Measurements from ENCODE around the gene TRMU.

Gene TRMU

DNA sequence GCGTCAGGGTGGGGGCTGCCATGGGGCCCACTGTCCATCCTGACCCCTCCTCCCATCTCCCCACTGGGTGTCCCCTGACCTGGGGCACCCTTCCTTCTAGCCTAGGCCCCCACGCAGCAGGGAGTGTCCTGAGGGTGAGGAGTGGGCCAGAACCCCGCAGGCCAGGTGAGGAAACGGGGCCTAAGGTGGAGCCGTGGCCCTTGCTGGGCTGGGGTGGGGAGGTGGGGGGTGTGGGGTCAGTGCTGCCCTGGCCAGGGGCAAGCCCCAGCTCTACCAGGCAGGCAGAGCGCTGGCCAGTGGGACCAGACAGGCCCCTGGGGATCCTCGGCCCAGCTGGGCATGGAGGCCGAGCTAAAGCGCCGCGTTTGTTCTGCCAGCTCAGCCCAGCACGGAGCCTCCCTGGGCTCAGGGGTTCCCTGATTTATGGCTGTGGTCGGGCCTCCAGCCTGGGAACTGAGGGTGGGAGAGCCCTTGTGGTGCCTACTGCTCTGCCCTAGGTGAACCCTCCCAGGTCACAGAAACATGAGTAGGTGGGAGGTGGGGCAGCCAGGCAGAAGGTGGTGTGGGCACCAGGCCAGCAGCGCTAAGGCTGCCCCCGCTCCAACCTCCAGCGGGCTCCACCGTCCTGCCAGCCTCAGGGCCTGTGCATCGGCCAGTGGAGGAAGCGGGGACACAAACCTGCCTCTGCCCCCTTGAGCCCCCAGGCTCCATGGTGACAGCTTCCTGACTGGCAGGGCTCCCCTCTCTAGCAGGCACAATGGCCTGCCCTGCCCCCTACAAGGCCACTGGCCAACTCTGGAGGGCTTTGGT, 22.4 kb downstream of the TRMU start:
- no peak for DNase-seq

GRCh38 chr22:46358766-46359165, 23.3 kb downstream of the TRMU start:
- no peak for DNase-seq

- no peak for DNase-seq
These were observed 23.8 kb downstream of the TRMU start for GRCh38 chr22:46359362-46359761.

GRCh38 chr22:46360097-46360496, 24.6 kb downstream of the TRMU start:
- no peak for DNase-seq

DNA sequence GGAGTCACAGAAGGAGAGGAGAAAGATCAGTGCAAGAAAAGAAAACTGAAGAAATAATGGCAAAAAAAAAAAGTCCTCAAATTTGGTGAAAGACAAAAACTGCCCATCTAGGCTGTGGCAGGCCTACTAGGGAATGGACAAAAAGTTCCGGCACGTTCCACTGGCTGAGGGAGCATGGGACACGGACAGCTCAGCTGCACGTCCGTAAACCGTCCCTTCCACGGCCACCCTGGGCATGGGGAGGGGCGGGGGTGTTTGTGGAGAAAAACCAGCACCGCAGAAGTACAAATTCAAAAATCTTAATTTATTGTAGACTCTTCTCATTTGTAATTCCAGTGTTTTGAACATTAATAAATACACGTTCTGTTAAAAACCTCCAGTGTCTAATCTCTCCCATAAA, 25.4 kb downstream of the TRMU start:
- DNase-seq = no peak

DNA sequence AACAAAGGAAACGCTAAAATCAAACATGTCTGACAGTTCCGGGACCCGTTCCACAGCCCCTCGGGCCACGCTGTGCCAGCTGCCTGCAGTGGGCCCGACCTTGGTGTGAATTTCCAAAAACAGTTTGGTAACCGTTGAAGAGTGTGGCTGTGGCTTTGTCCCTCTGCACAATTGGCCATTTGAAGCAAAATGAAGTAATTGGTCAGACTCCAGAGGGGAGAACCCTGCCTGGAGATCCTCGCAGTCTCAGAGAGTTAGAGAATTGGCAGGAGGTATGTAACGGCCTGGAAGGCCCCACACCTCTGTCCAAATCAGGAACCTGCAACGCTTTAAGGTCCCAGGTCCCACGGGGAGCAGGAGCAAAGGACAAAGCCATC, 26.3 kb downstream of the TRMU start:
- no peak for DNase-seq

DNA sequence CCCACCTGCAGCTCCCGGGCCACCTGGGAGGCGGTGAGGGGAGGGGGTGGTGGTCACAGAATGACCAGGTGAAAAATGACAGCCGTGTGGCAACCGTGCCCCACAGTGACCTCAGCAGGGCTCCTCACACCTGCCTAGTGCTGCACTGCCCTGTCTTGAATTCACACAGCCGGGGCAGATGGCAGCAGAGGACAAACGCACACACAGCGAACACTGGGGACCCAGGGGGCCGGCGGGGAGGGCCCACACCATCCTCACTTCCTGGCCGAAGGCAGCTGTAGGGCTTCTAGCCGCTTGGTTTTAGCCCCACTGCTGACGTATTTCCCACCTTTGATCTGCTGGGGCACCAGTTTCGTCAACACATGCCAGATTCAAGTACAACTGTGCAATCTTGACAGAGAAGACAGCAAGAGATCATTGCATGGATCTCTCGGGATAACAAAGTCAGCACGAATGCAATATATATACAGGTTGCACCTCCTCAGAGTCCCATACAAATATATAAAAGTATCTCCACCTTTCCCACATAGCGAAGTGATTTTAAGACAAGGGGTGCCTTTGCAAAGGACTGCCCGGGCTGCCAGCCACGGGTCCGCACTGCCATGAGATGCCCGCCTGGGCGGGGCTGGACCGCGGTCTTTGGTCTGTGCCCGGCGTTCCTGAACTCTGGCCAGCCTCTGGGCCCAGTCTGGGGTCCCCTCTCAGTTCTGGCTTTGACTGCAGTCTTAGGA, 26.9 kb downstream of the TRMU start:
- DNase-seq = no peak

DNA sequence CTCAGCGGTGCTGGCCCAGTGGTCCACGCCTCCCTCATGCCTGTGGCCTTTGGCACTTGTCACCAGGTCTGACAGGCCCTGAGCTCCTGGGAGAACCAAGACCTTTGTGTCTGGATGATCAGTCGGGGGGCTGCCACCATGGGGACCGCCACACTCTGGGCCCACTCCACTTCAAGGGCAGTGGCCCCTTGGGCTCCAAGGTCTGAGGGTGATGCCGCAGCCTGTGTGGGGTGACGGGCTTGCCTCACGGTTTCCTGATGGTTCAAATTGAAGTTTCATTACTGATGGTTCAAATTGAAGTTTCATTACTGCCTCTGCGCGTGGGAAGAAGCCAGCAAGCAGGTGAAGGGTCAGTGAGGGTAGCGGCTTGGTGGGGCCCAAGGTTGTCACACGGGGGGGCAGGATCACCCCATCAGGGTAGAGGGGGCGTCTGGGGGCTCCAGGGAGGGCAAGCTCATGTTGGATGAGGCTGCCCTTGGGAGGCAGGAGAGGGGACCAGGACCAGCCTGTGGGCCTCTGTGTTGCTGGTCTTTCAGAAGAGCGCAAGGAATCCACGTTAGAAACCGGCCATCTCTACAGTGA, 27.5 kb downstream of the TRMU start:
- DNase-seq = no peak

- no peak for DNase-seq
These were observed 28.3 kb downstream of the TRMU start for GRCh38 chr22:46363611-46364321.

DNA sequence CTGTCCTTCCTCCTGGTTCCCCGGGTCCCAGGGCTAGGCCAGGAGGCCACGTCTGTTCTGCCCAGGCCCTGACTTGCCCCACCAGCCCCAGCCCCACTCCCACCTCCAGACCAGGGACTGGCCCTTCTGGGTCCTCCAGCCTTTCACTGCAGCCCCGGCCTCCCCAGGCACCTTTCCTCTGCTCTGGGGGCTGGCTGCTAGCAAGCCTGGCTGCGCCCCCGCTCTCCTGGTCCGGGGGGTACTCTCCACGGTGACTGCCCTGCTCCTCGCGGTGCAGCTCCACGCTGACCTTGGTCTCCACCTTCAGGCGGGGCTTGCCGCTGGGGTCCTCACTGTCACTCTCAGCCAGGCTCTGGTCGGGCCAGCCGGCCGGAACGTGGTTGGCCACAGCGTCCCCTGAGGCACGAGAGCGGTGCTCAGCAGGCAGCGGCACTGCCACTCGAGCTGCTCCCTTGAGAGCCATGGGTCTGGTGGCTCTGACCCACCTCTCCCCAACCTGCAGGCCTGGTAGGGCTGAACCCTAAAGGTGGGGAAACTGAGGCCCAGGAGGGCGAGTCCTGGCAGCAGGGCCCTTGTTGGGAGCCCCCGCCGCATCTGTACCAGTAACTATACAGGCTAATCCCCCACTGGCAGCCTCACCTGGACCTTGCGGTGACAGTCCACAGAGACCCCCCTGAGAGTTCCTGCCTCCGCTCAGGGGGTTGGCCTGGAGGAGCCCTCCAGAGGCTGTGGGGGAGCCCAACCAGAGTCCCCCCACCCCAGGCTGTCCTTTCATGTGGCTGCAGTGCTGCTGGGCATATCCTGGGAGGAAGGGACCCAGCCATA, 29.0 kb downstream of the TRMU start:
- no peak for DNase-seq

- no peak for DNase-seq
These were observed 29.7 kb downstream of the TRMU start for GRCh38 chr22:46365166-46365624.

GRCh38 chr22:46366327-46366731, 30.8 kb downstream of the TRMU start:
- no peak for DNase-seq

DNA sequence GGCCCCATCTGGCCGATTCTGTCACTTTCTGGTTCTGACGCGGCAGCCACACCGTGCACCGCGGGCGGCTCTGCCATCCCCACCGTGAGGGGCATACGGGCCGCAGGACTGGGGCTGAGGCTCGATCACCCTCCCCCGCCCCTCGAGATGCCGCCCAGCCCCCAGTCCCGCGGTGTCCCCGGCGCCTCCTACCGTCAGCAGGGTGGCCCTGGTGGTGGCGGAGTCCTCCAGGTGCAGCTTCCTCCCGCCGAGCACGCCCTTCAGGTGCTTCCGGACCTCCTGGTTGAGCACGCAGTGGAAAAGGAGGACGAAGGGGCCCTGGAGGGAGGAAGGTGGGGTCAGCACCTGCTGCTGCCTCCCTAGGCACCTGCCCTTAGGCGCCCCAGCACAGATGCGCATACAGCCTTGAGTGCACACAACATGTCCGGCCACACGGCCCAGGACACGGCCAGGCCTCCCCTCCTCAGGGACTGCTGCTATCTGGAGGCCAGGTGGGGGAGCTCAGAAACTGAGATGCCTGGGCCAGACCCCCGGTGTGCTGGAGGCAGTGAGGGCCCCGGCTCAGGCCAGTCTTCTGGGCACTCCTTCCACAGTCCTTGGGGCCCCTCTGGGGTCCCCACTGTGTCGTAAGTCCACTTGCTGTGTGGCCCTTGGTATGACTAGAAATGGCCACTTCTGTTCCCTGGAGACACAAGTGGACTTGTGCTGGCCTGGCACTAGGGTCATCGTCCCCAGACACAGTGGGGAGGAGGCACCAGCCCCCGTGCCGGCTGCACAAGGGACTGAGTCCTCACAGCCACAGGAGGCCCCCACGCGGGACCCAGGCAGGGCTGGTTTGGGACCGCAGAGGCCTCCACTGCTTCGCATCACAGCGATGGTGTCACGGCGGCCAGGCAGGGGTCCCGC, 31.5 kb downstream of the TRMU start:
- DNase-seq = no peak

GRCh38 chr22:46367707-46368191, 32.2 kb downstream of the TRMU start:
- peak; percentile 85 for DNase-seq

GRCh38 chr22:46368422-46368821, 32.9 kb downstream of the TRMU start:
- no peak for DNase-seq

GRCh38 chr22:46368871-46369715, 33.6 kb downstream of the TRMU start:
- DNase-seq = no peak

DNA sequence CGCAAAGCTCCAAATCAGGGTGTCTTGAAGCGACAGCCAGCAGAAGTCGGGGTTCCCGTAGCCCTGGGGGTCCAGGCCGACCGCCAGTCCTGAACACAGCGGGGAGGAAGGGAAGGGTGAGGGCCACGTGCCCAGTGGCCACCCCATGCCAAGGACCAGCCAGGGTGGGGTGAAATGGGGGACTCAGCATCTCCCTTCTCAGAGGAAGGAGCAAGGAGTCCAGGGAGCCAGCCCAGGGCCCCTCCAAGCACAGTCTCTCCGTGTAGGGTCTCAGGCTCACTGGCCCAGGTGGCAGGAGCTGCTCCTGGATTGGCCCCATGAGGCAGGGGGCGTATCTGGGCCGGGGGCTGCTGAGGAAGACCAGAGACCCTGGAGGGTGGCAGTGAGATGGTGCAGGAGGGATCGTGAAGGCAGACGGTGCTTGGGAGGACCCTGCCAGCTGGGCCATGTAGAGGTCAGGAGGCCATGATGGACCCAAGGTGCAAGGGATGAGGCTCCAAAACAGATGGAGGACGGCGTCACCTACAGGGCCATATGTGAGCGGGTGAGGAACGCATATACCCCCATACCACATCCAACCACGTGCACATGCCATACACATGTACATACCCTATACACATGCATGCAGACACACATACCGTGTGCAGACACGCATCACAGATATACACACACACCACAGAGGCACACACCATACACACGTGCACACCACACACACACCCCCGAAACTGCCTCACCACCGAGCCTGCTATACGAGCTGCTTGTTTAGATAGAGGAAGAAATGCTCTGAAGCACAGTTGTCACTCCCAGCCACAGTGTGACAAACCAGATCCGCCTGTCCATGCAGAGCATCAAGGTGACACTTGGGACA, 34.4 kb downstream of the TRMU start:
- no peak for DNase-seq

- DNase-seq = no peak
These were observed 35.2 kb downstream of the TRMU start for GRCh38 chr22:46370584-46371291.
